A549 treated with dexamethasone at 1 μM for 4 hours (cell line): Measurements from ENCODE around the gene ARHGAP45. TPM values are rescaled to one million over a fixed set of nuclear protein-coding genes. Genes with fewer than 3 reads are reported as not detected.

ENCODE experiments used
- total RNA-seq: library from RNA; stranded (reverse); fragments of 200-300 nt; extraction: Qiagen RNA extraction; gene quantifications from 5 replicates; pipeline ENCODE4 v1.2.3, GENCODE V29; 2022

The ARHGAP45 gene
- 2.8 to 6.4 TPM (median 5.2 TPM) in 5 replicates for total RNA-seq

GRCh38 chr19:1066748-1067340, at the start of gene ARHGAP45:
Gene ARHGAP45, plus strand, starts transcription at chr19:1067167. Its CDS starts 239 bp downstream, at chr19:1067406.

GRCh38 chr19:1020868-1021425, 46.0 kb upstream of the ARHGAP45 start, which contains the start of gene TMEM259:
Gene TMEM259, minus strand, starts transcription at chr19:1021123. Its CDS starts 127 bp downstream, at chr19:1020996.

GRCh38 chr19:1025960-1026782, 40.8 kb upstream of the ARHGAP45 start, which contains the start of gene CNN2:
Gene CNN2, plus strand, starts transcription at chr19:1026608. Its CDS starts 54 bp downstream, at chr19:1026662.

GRCh38 chr19:1039646-1040475, 27.1 kb upstream of the ARHGAP45 start, which contains the start of gene ABCA7:
Gene ABCA7, plus strand, starts transcription at chr19:1040107. Its CDS starts 1,255 bp downstream, at chr19:1041362.

GRCh38 chr19:1094978-1095701, 28.2 kb downstream of the ARHGAP45 start, which contains the start of gene POLR2E:
Gene POLR2E, minus strand, starts transcription at chr19:1095375. Its CDS starts 60 bp downstream, at chr19:1095315.

GRCh38 chr19:1103708-1104310, 36.8 kb downstream of the ARHGAP45 start, which contains the start of gene GPX4:
Gene GPX4, plus strand, starts transcription at chr19:1103994. Its CDS starts 50 bp downstream, at chr19:1104044.

Other genes starting within 250 kb of the ARHGAP45 start
- 2.6 to 5.1 TPM (median 3.6 TPM) in 5 replicates for gene PLPPR3, start 245.2 kb upstream of the ARHGAP45 start, total RNA-seq
- 0.20 to 0.28 TPM (median 0.24 TPM) in 4 of 5 replicates, not detected in the other for gene AZU1, start 239.3 kb upstream of the ARHGAP45 start, total RNA-seq
- 0.17 to 0.66 TPM (median 0.42 TPM) in 5 replicates for gene PRTN3, start 226.2 kb upstream of the ARHGAP45 start, total RNA-seq
- 0.09 to 0.23 TPM (median 0.17 TPM) in 4 of 5 replicates, not detected in the other for gene ELANE, start 214.9 kb upstream of the ARHGAP45 start, total RNA-seq
- 10.1 to 20.7 TPM (median 16.8 TPM) in 5 replicates for gene CFD, start 207.5 kb upstream of the ARHGAP45 start, total RNA-seq
- gene MED16, start 174.0 kb upstream of the ARHGAP45 start, total RNA-seq = 12.6 to 23.8 TPM (median 22.5 TPM) in 5 replicates
- not detected in 5 replicates for gene RNU6-9, start 173.7 kb upstream of the ARHGAP45 start, total RNA-seq
- gene R3HDM4, start 153.9 kb upstream of the ARHGAP45 start, total RNA-seq = 24.0 to 40.9 TPM (median 35.3 TPM) in 5 replicates
- gene KISS1R, start 149.8 kb upstream of the ARHGAP45 start, total RNA-seq = 0.19 to 0.43 TPM (median 0.21 TPM) in 5 replicates
- gene ARID3A, start 141.1 kb upstream of the ARHGAP45 start, total RNA-seq = 2.8 to 6.6 TPM (median 5.6 TPM) in 5 replicates
- 39.8 to 62.3 TPM (median 57.5 TPM) in 5 replicates for gene WDR18, start 82.8 kb upstream of the ARHGAP45 start, total RNA-seq
- gene GRIN3B, start 66.7 kb upstream of the ARHGAP45 start, total RNA-seq = 1.7 to 3.9 TPM (median 3.0 TPM) in 5 replicates
- gene TMEM259, start 46.0 kb upstream of the ARHGAP45 start, total RNA-seq = 62.1 to 144 TPM (median 130 TPM) in 5 replicates
- not detected in 5 replicates for gene RNU6-2, start 45.6 kb upstream of the ARHGAP45 start, total RNA-seq
- 93.3 to 117 TPM (median 109 TPM) in 5 replicates for gene CNN2, start 40.6 kb upstream of the ARHGAP45 start, total RNA-seq
- 11.1 to 20.7 TPM (median 16.9 TPM) in 5 replicates for gene ABCA7, start 27.1 kb upstream of the ARHGAP45 start, total RNA-seq
- gene POLR2E, start 28.2 kb downstream of the ARHGAP45 start, total RNA-seq = 202 to 261 TPM (median 248 TPM) in 5 replicates
- 425 to 537 TPM (median 506 TPM) in 5 replicates for gene GPX4, start 36.8 kb downstream of the ARHGAP45 start, total RNA-seq
- 18.1 to 33.6 TPM (median 32.9 TPM) in 5 replicates for gene SBNO2, start 107.1 kb downstream of the ARHGAP45 start, total RNA-seq
- 29.4 to 42.3 TPM (median 38.7 TPM) in 5 replicates for gene STK11, start 138.6 kb downstream of the ARHGAP45 start, total RNA-seq
- 1.9 to 5.3 TPM (median 4.0 TPM) in 5 replicates for gene CBARP, start 170.8 kb downstream of the ARHGAP45 start, total RNA-seq
- 78.2 to 173 TPM (median 164 TPM) in 5 replicates for gene ATP5F1D, start 174.6 kb downstream of the ARHGAP45 start, total RNA-seq
- 46.2 to 71.8 TPM (median 63.4 TPM) in 5 replicates for gene MIDN, start 181.4 kb downstream of the ARHGAP45 start, total RNA-seq
- gene CIRBP, start 202.2 kb downstream of the ARHGAP45 start, total RNA-seq = 102 to 197 TPM (median 115 TPM) in 5 replicates
- 46.5 to 92.2 TPM (median 76.5 TPM) in 5 replicates for gene FAM174C, start 208.4 kb downstream of the ARHGAP45 start, total RNA-seq
- 0.88 to 2.2 TPM (median 2.1 TPM) in 5 replicates for gene EFNA2, start 218.7 kb downstream of the ARHGAP45 start, total RNA-seq